ENCODE results near the gene FAM181A. TPM values are rescaled to one million over a fixed set of nuclear protein-coding genes. Genes with fewer than 3 reads are reported as not detected.

The FAM181A gene
- total RNA-seq, 4 donors from 2014 or later, result not detected

- TF ChIP-seq CTCF (IDR thresholded peaks at IDR 0.05) (peak in 1 of 2 donors; percentile 23), POLR2AphosphoS5 (IDR thresholded peaks at IDR 0.05) (no peak)
- Histone ChIP-seq H3K9me3 (no peaks in the 10 kb centered on the region), H3K27ac (no peak overlapping the region), H3K27me3 (no peaks in the 10 kb centered on the region), H3K4me3 (peak overlapping the region; percentile 31), H3K36me3 (no peaks in the 10 kb centered on the region), H3K4me1 (peaks cover 11% of the 10 kb centered on the region)
- no peak for DNase-seq (ENCODE audit: low spot score in 2 of 2)
- 20% methylated on average over 8 of the region's 9 CpGs for WGBS
These were observed 43.4 kb downstream of the FAM181A start for GRCh38 chr14:93970585-93970964.

- Histone ChIP-seq H3K27me3 (no peaks in the 10 kb centered on the region), H3K36me3 (no peaks in the 10 kb centered on the region), H3K4me3 (peak overlapping the region; percentile 31), H3K4me1 (peaks cover 11% of the 10 kb centered on the region), H3K9me3 (no peaks in the 10 kb centered on the region), H3K27ac (no peak overlapping the region)
- no peak for DNase-seq (ENCODE audit: low spot score in 2 of 2)
- WGBS, result 50% methylated on average over 15 of the region's 15 CpGs
- no peak for TF ChIP-seq CTCF (IDR thresholded peaks at IDR 0.05)
- no peak for TF ChIP-seq EP300 (IDR thresholded peaks at IDR 0.05)
- TF ChIP-seq POLR2A (IDR thresholded peaks at IDR 0.05), result no peak
- no peak for TF ChIP-seq POLR2AphosphoS5 (IDR thresholded peaks at IDR 0.05)
These were observed 44.0 kb downstream of the FAM181A start for GRCh38 chr14:93970965-93971634.

- Histone ChIP-seq H3K27ac (no peak overlapping the region), H3K36me3 (no peaks in the 10 kb centered on the region), H3K4me1 (peaks cover 11% of the 10 kb centered on the region), H3K27me3 (no peaks in the 10 kb centered on the region), H3K9me3 (no peaks in the 10 kb centered on the region), H3K4me3 (no peak overlapping the region)
- TF ChIP-seq POLR2AphosphoS5 (IDR thresholded peaks at IDR 0.05), result no peak
- no peak for TF ChIP-seq EP300 (IDR thresholded peaks at IDR 0.05)
- TF ChIP-seq POLR2A (IDR thresholded peaks at IDR 0.05), result no peak
- TF ChIP-seq CTCF (IDR thresholded peaks at IDR 0.05), result no peak
- DNase-seq (ENCODE audit: low spot score in 2 of 2), result no peak
- WGBS, result 82% methylated on average over 3 of the region's 3 CpGs
These were observed 44.5 kb downstream of the FAM181A start for GRCh38 chr14:93971635-93972027.

- Histone ChIP-seq H3K27me3 (no peaks in the 10 kb centered on the region), H3K27ac (no peak overlapping the region), H3K9me3 (no peaks in the 10 kb centered on the region), H3K36me3 (no peaks in the 10 kb centered on the region), H3K4me1 (peaks cover 11% of the 10 kb centered on the region), H3K4me3 (no peak overlapping the region)
- TF ChIP-seq EP300 (IDR thresholded peaks at IDR 0.05), result no peak
- TF ChIP-seq POLR2AphosphoS5 (IDR thresholded peaks at IDR 0.05), result no peak
- TF ChIP-seq POLR2A (IDR thresholded peaks at IDR 0.05), result no peak
- no peak for TF ChIP-seq CTCF (IDR thresholded peaks at IDR 0.05)
- 85% methylated on average over 2 of the region's 6 CpGs for WGBS
- no peak for DNase-seq (ENCODE audit: low spot score in 2 of 2)
These were observed 45.6 kb downstream of the FAM181A start for GRCh38 chr14:93972618-93973205.

DNA sequence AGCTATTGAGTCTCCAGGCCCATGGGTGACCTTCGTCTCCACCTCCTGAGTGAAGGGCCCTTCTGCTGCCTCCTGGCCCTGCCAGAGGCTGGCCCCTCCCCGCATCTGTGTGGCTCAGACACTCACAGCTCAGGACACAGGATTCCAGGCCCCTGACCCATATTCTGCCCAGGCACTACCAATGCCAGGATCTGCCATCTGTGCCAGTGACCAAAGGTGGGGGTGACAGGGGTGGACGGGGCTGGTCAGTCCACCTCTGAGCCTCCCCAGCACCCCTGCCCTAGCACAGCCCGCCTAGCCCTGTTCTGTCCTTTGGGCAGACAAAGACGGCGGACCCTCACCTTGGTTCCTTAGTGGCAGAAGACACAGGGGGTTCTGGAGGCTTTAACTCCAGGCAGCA, 46.5 kb downstream of the FAM181A start:
- Histone ChIP-seq H3K36me3 (no peaks in the 10 kb centered on the region), H3K27me3 (no peaks in the 10 kb centered on the region), H3K9me3 (no peaks in the 10 kb centered on the region), H3K27ac (no peak overlapping the region), H3K4me3 (no peak overlapping the region), H3K4me1 (peaks cover 11% of the 10 kb centered on the region)
- TF ChIP-seq EP300 (IDR thresholded peaks at IDR 0.05), result no peak
- 80% methylated on average over 1 of the region's 6 CpGs for WGBS
- DNase-seq (ENCODE audit: low spot score in 2 of 2), result no peak

All from suprapubic skin (tissue), 4 donors.